Large intestine (tissue), 3 donors: ENCODE data around the gene PRKN. TPM values are rescaled to one million over a fixed set of nuclear protein-coding genes. Genes with fewer than 3 reads are reported as not detected.

ENCODE experiments used
- DNase-seq, 2 donors: peaks; one replicate each; pipeline versions ENCODE4 v3.0.0 to v3.0.0-alpha.2; 2013
- H3K27ac ChIP-seq: one replicate; pipeline ENCODE4 v1.5.1; 2013; ENCODE audit warnings: low read length
- H3K27me3 ChIP-seq: 2 replicates; pipeline ENCODE4 v1.6.1; 2013; ENCODE audit warnings: low read length; ENCODE audit not compliant: control insufficient read depth, insufficient read depth
- H3K36me3 ChIP-seq: 2 replicates; pipeline ENCODE4 v1.6.1; 2013; ENCODE audit warnings: low read length; ENCODE audit not compliant: control insufficient read depth, insufficient read depth
- H3K4me1 ChIP-seq: one replicate; pipeline ENCODE4 v1.6.1; 2013; ENCODE audit warnings: low read length; ENCODE audit not compliant: control insufficient read depth, insufficient read depth
- H3K4me3 ChIP-seq: one replicate; pipeline ENCODE4 v1.5.1; 2013; ENCODE audit warnings: low read length
- H3K9me3 ChIP-seq: one replicate; pipeline ENCODE4 v1.6.1; 2013; ENCODE audit warnings: mild to moderate bottlenecking, low read depth, low read length, moderate library complexity; ENCODE audit not compliant: control insufficient read depth
- WGBS: methylation state at CpG from one replicate; pipeline ENCODE4 v1.1.5; 2013; ENCODE audit warnings: low lambda C conversion rate; ENCODE audit not compliant: insufficient coverage; 5-methylcytosine and 5-hydroxymethylcytosine counted together
- polyA plus RNA-seq: library from polyadenylated mRNA; unstranded; fragments of 120-200 nt; gene quantifications from one replicate; pipeline ENCODE4 v1.2.1, GENCODE V29; 2013

Gene PRKN
- polyA plus RNA-seq, 1 donor = 2.5 TPM

DNA sequence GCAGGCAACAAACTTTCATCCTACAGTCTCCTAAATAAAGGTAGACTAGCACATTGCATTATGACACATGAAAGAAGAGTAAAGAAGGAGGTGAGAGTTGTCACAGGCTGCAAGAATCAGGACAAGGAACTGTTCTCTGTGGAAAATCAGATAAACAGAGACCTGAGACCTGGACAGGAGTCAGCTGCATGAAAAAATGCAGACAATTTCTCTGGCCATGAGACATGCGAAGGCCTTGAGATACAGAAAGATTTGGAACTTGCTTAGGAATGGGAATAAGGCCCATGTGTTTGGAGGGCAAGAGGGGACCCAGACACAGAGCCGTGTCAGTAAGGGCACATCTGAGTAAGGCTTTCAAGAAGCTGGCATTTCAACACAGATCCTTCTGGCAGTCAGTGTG, 779.1 kb downstream of the PRKN start:
- no peaks in the 10 kb centered on the region for H3K4me1 ChIP-seq
- no CpG with 5 or more reads among the region's 2 CpGs for WGBS
- no peak overlapping the region for H3K27ac ChIP-seq
- H3K4me3 ChIP-seq = no peak overlapping the region
- no peak for DNase-seq
- no peaks in the 10 kb centered on the region for H3K9me3 ChIP-seq
- H3K36me3 ChIP-seq = no peaks in the 10 kb centered on the region
- H3K27me3 ChIP-seq = no peaks in the 10 kb centered on the region

DNA sequence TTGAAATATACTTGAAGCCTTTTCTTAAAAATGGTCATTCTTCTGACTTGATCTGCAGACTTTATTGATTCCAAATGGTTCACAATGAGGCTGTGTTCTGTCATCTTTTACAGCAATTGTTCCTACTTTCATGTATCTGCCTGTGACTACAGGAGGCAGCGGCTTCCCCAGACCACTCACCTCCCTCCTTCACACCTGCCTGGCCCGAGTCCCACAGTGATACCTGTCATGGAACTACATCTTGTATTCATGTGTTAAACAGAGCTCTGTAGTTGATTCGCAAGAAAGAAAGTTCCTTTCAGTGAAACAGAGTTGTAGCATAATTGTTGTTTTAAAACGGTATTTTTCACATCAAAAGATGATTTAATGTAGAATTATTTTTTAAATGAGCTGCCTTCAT, 780.2 kb downstream of the PRKN start:
- H3K4me3 ChIP-seq = no peak overlapping the region
- H3K27me3 ChIP-seq = no peaks in the 10 kb centered on the region
- no peak overlapping the region for H3K27ac ChIP-seq
- H3K4me1 ChIP-seq = no peaks in the 10 kb centered on the region
- no peak for DNase-seq
- 100% methylated on average over 2 of the region's 4 CpGs for WGBS
- no peaks in the 10 kb centered on the region for H3K9me3 ChIP-seq
- no peaks in the 10 kb centered on the region for H3K36me3 ChIP-seq

DNA sequence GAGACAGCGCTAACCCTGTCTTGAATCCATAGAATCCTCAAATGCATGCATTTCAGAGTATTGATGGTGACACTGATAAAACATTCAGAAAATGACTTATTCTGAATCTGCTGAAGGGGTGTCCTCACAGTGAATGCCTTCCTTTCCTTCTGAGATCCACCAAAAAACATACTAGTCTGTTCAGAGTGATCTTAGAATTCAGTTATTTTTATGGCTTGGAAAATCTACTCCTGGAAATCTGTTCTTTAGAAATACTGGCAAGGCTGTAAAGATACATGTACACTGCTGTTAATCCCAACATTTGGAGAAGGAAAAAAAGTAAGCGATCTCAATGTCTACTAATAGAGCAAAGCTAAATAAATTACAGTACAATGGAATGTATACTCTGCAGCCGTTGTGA, 781.1 kb downstream of the PRKN start:
- no peak for DNase-seq
- Histone ChIP-seq H3K9me3 (no peaks in the 10 kb centered on the region), H3K4me3 (no peak overlapping the region), H3K4me1 (peaks cover 2% of the 10 kb centered on the region), H3K27ac (no peak overlapping the region), H3K36me3 (no peaks in the 10 kb centered on the region), H3K27me3 (no peaks in the 10 kb centered on the region)
- 76% methylated on average over 2 of the region's 3 CpGs for WGBS

DNA sequence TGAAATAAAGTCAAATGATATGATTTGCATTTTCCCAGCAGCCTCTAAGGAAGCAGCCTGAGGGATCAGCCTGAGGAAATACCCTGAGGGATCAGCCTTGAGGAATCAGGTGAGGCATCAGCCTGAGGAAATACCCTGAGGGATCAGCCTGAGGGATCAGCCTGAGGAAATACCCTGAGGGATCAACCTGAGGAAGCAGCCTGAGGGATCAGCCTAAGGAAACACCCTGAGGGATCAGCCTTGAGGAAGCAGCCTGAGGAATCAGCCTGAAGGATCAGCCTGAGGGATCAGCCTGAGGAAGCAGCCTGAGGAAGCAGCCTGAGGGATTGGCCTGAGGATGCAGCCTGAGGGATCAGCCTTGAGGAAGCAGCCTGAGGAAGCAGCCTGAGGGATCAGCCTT, 784.0 kb downstream of the PRKN start:
- H3K27me3 ChIP-seq = no peaks in the 10 kb centered on the region
- H3K4me3 ChIP-seq = no peak overlapping the region
- H3K27ac ChIP-seq = no peak overlapping the region
- DNase-seq = no peak
- peaks cover 4% of the 10 kb centered on the region for H3K4me1 ChIP-seq
- no peaks in the 10 kb centered on the region for H3K36me3 ChIP-seq
- no peaks in the 10 kb centered on the region for H3K9me3 ChIP-seq

DNA sequence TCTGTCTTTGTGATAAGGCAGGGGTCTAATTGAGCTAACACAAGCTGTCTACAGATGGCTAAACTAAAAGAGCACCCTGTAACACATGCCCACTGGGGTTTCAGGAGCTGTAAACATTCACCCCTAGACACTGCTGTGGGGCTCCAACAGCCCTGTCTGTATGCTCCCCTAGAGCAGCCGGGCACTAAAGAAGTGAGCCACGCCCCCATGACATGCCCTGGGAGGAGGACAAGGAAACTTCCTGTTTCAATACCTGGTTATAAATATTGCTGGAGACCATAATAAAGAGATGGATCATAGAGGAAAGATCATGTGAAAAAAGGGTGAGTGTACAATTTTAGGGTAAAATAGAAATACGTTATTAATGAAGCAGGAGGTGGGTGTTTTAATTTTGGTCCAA, 786.0 kb downstream of the PRKN start:
- peak in 1 of 2 donors; percentile 30 for DNase-seq
- Histone ChIP-seq H3K4me1 (peaks cover 4% of the 10 kb centered on the region), H3K4me3 (no peak overlapping the region), H3K27me3 (no peaks in the 10 kb centered on the region), H3K9me3 (no peaks in the 10 kb centered on the region), H3K36me3 (no peaks in the 10 kb centered on the region), H3K27ac (no peak overlapping the region)
- 100% methylated on average over 2 of the region's 3 CpGs for WGBS

DNA sequence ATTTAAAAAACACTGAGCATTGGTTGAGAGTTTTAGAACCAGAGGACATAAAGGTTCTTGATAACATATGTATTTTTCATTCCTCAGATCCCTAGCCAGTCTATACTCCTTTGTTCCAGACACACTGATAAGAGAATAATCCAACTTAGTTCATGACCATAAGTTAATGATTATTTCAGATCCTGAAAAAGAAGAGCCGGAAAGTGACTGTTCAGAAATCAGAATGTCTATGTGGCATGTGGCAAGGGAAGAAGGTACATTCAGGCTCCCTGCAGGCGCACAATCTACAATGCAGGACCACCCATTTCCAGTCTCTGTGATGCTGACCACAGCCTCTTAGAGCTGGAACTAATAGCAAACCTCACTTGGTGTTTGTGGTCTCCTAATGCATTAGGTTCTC, 787.0 kb downstream of the PRKN start:
- WGBS = no CpG with 5 or more reads among the region's 2 CpGs
- Histone ChIP-seq H3K27me3 (no peaks in the 10 kb centered on the region), H3K4me1 (peaks cover 4% of the 10 kb centered on the region), H3K4me3 (no peak overlapping the region), H3K27ac (no peak overlapping the region), H3K9me3 (no peaks in the 10 kb centered on the region), H3K36me3 (no peaks in the 10 kb centered on the region)
- peak in 1 of 2 donors; percentile 29 for DNase-seq

DNA sequence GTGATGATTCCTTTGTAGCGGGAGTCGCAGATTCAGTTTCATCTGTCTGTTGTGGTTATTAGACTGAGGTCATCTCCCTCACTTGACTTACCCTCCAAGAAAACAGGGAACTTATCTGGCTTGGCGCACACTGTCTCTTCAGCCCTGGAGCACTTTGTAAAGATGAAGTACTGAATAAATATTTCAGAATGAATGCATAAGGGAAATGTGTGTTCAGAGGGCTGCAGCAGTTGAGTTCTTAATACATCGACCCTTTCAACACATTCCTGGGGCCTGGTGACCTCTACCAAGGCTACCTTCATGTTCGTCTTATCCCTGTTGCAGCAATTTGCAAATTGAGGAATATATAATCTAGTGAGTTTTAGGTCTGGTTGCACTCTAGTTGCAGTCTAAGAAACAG, 801.2 kb downstream of the PRKN start:
- H3K27me3 ChIP-seq = no peaks in the 10 kb centered on the region
- H3K9me3 ChIP-seq = no peaks in the 10 kb centered on the region

DNA sequence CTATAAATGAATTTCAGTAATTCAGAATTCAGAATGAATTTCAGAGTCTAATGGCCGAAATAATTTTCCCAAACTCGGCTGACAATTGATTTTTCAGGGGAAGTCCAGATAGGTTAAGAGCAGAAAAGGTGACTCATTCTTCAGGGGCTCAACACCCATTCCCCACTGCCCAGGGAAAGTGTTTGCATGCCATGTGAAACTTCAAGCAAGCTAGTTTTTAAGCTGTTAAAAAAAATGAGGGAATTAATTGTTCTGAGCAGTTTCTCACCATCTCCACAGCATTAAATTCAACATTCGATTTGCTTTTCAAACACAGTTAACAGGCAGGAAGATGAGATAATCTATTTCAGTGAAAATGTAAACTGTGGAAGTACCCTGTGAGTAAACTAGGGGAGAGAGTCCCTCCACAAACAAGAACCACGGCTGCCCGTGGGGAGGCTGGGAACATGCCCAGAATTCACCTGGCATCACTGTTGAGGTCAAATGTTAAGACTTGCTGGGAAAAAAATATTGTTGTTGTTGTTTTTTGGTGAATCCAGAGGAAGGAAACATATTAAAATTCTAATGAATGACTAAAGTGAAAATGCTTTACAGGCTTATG, 803.0 kb downstream of the PRKN start:
- Histone ChIP-seq H3K27me3 (no peaks in the 10 kb centered on the region), H3K9me3 (no peaks in the 10 kb centered on the region), H3K27ac (no peak overlapping the region), H3K4me3 (no peak overlapping the region), H3K36me3 (no peaks in the 10 kb centered on the region), H3K4me1 (no peaks in the 10 kb centered on the region)
- no peak for DNase-seq
- 43% methylated on average over 3 of the region's 5 CpGs for WGBS

More for the DNA sequence above, 801.2 kb downstream of the PRKN start:
- WGBS = 100% methylated on average over 2 of the region's 5 CpGs
- H3K4me3 ChIP-seq = no peak overlapping the region
- H3K36me3 ChIP-seq = no peaks in the 10 kb centered on the region
- DNase-seq = no peak
- H3K4me1 ChIP-seq = no peaks in the 10 kb centered on the region
- no peak overlapping the region for H3K27ac ChIP-seq

DNA sequence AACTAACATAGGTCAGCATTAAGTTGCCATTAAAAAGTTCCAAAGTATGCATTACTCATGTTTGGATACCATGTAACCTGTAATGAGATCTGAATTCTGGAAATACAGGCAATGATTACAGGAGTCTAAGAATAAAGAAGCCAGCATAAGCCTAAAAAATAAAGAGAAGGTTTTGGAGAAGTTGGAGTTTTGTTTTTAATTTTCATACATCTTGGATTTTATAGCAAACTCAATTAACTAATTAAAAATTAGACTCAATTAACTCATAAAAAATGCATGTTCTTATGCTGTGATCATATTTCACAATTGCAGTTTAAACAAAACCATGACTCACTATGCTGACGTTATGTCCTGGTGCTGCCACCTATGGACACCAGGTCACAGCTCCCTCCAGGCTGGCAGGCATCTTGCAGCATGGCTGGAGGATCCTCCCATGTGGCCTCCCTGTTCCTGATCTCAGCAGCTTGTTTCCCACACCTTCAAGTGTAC, 804.9 kb downstream of the PRKN start:
- Histone ChIP-seq H3K9me3 (no peaks in the 10 kb centered on the region), H3K27ac (no peak overlapping the region), H3K36me3 (no peaks in the 10 kb centered on the region), H3K27me3 (no peaks in the 10 kb centered on the region), H3K4me1 (no peaks in the 10 kb centered on the region), H3K4me3 (no peak overlapping the region)
- peak; percentile 77 to 82 for DNase-seq
- no CpG with 5 or more reads among the region's 1 CpG for WGBS

DNA sequence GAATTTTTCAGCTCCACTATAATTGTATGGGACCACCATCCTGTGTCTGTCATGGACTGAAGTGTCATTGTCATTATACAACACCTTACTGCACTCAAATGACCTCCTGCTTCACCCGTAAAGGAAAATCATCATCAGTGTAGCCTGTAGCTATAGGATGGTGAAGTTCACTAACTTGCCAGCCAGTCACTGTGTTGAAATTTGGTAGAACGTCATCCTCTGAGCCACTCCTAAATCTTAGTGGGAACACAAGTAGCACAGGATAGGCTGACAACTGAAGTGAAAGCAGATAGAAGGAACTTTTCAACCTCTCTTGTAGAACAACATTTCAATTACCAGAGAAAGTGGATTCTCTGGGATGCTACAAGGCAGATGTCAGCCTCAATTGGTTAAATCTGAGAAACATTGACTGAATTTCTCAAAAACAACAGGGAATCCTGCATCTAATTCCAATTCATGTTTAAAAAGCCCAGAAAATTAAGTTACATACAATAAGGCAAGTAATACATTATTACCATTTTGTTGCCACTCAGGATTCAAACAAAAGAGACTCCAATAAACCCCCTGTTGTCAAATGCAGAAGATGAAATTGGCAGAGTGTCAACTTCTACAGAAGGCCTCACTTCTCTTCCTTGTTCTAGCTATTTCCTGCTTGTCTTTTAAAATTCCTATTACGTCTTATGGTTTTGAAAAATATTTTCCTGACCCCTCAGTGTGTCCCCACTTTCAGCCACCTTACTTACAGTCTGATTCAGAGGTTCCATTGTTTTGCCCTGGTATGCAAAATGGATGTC, 805.8 kb downstream of the PRKN start:
- DNase-seq = no peak
- H3K4me1 ChIP-seq = no peaks in the 10 kb centered on the region
- no peak overlapping the region for H3K27ac ChIP-seq
- H3K27me3 ChIP-seq = no peaks in the 10 kb centered on the region
- H3K36me3 ChIP-seq = no peaks in the 10 kb centered on the region
- no peak overlapping the region for H3K4me3 ChIP-seq
- WGBS = 0% methylated on average over 1 of the region's 3 CpGs
- H3K9me3 ChIP-seq = no peaks in the 10 kb centered on the region

DNA sequence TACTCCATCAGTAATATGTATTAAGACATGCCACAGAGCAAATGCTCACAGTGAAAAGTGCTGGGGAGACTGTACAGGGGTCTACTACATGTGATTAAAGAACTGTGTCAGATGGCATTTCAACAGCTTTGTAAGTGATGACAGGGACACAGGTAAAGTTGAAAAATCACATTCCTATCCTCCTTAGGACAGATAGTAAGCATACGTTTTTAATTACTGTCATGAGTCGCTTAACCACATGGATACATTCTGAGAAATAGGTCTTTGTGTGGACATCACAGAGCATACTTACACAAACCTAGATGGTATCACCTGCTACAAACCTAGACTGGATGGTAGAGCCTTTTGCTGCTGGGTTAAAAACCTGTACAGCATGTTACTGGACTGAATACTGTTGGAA, 807.9 kb downstream of the PRKN start:
- no peak overlapping the region for H3K4me3 ChIP-seq
- no peaks in the 10 kb centered on the region for H3K36me3 ChIP-seq
- no peak for DNase-seq
- H3K27ac ChIP-seq = no peak overlapping the region
- H3K4me1 ChIP-seq = no peaks in the 10 kb centered on the region
- no peaks in the 10 kb centered on the region for H3K9me3 ChIP-seq
- WGBS = no CpG with 5 or more reads among the region's 2 CpGs
- no peaks in the 10 kb centered on the region for H3K27me3 ChIP-seq
